Subcutaneous preadipocyte (primary cell): ENCODE data around the gene SPINK14. TPM values are rescaled to one million over a fixed set of nuclear protein-coding genes. Genes with fewer than 3 reads are reported as not detected.

ENCODE experiments used
- small RNA-seq: library from RNA; depleted of rRNA; stranded (forward); fragments of <200 nt; gene quantifications from one replicate; pipeline ENCODE3, GENCODE V24; 2012
- total RNA-seq: library from RNA; depleted of rRNA; stranded (reverse); fragments of >200 nt; gene quantifications from 2 replicates; pipeline ENCODE4 v1.2.3, GENCODE V29; 2012

The SPINK14 gene, protein sequence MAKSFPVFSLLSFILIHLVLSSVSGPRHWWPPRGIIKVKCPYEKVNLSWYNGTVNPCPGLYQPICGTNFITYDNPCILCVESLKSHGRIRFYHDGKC
- total RNA-seq, result not detected in 2 replicates

DNA sequence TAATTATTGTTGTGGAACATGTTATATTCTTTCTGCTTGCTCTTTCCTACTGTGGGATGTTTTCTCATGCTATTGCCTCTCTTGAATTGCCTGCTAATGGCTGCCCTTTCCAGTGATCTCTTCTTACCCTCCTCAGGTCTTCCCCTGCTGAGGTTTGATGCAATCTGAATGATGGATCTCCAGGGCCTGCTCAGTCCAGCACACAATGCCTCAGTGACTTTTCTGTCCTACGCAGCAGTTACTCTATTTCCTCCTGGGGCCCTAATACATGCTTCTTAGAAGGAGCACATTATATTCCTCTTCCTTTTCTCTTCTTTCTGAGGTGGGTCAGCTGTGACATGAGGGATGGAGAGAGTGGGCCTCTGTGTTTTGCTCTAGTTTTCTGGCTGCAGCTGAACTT is at the start of gene SPINK14:
Gene SPINK14 (plus strand): TSS at position 301 of the 400 bp plus-strand sequence. CDS start 1,187 bp downstream, outside the sequence.

DNA sequence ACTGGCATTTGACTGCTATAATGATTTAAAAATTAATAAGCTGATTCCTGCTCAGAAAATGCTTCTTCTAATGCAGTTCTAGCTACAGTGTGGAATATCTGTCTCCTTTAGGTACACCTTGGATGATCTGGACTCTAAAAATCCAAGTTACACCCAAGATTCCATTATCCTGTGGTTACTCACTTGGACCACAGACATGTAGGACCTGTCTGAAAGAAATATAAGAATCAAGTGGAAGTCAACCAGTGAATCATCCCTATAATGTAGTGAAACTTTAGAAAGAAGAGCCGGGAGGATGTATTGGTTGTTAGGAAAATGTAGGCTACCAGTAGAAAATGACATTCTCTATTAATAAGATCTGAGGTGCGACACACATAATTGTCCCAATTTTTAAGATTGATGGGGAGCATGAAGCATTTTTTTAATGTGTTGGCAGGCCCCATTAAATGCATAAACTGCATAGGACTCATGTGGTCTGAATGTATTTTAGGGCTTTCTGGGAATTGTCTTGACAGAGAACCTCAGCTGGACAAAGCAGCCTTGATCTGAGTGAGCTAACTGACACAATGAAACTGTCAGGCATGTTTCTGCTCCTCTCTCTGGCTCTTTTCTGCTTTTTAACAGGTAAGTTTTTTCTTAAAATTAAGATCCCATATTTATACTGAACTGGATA is 34.3 kb downstream of the SPINK14 start, which contains the start of gene SPINK6:
Gene SPINK6 (plus strand): TSS at position 512 of the 673 bp plus-strand sequence. CDS start 55 bp downstream, at position 567.

Small RNA genes within 50 kb of the gene (small RNA-seq; reads per million reads assigned to genes)
- gene HMGN1P16, result not detected

Other genes starting within 250 kb of the SPINK14 start
- gene SPINK5, start 104.6 kb upstream of the SPINK14 start, total RNA-seq, result not detected in 2 replicates
- gene SPINK6, start 34.5 kb downstream of the SPINK14 start, total RNA-seq, result not detected in 2 replicates
- gene MARCOL, start 70.0 kb downstream of the SPINK14 start, total RNA-seq, result not detected in 2 replicates
- gene SPINK13, start 100.2 kb downstream of the SPINK14 start, total RNA-seq, result not detected in 2 replicates
- not detected in 2 replicates for gene SPINK7, start 143.9 kb downstream of the SPINK14 start, total RNA-seq
- gene SPINK9, start 167.0 kb downstream of the SPINK14 start, total RNA-seq, result not detected in 2 replicates
- 48.5 and 65.7 TPM in 2 replicates for gene FBXO38, start 215.4 kb downstream of the SPINK14 start, total RNA-seq